HepG2 (cell line): ENCODE results near the gene TRPV4. TPM values are rescaled to one million over a fixed set of nuclear protein-coding genes. Genes with fewer than 3 reads are reported as not detected.
A peak's percentile ranks its signal among the peaks of the same experiment; 100 is the strongest.

Experiments used
- ATAC-seq: fragments of 200-7000 bp; cut with Tn5 transposase; 3 replicates; pipeline ENCODE4 v1.9.1; 2020; ENCODE audit warnings: mild to moderate bottlenecking, moderate library complexity
- BruUV-seq: library from RNA; stranded (reverse); fragments of 400-500 nt; replicated peaks from 2 replicates; lab custom pipeline; 2021; lab: Mats Ljungman, UMichigan
- CTCF ChIA-PET: fragments of 300-600 bp; formaldehyde crosslinking; extraction: SDS; loops from one replicate; lab custom pipeline; 2021; ENCODE audit warnings: low total read pairs, inconsistent platforms, low intra/inter-chr PET ratio; lab: Yijun Ruan, JAX
- POLR2A ChIA-PET: fragments of 350-600 bp; sonication (Branson Sonifier 250); formaldehyde crosslinking; loops from one replicate; lab custom pipeline; 2020; ENCODE audit warnings: antibody characterized with exemption, inconsistent platforms; lab: Yijun Ruan, JAX
- DNase-seq: peaks from one replicate; pipeline ENCODE4 v3.0.0-alpha.2; 2015; ENCODE audit warnings: low spot score
- FAIRE-seq: peaks from 3 replicates; lab custom pipeline; 2011; peaks lifted over from hg19 to GRCh38; lab: Jason Lieb, UNC
- H2AFZ ChIP-seq: one replicate; pipeline ENCODE4 v1.6.1; 2011; ENCODE audit warnings: low read length, inconsistent platforms
- H3K27ac ChIP-seq: fragments of 300-600 bp; 3 replicates; pipeline ENCODE4 v1.8.0; 2011; ENCODE audit warnings: mixed run types, mild to moderate bottlenecking, mixed read lengths, low read length, inconsistent platforms; ENCODE audit not compliant: insufficient read depth; ENCODE audit errors: extremely low read length
- H3K27me3 ChIP-seq, 2 experiments: fragments of 200-600 bp in 1 of 2; 2 replicates in 1 of 2; 3 replicates in 1 of 2; pipeline versions ENCODE4 v1.6.0 to v1.8.0; 2011; ENCODE audit warnings: low read length in 2 of 2, mild to moderate bottlenecking in 2 of 2, moderate library complexity in 2 of 2, inconsistent platforms in 1 of 2; ENCODE audit not compliant: insufficient read depth in 2 of 2, control insufficient read depth in 1 of 2
- H3K36me3 ChIP-seq, 2 experiments: fragments of 200-600 bp in 1 of 2; replicated peaks in 1 of 2; 2 replicates in 1 of 2; 3 replicates in 1 of 2; pipeline versions ENCODE4 v1.5.1 to v1.8.0; 2011; ENCODE audit warnings: low read length in 2 of 2, inconsistent platforms in 1 of 2; ENCODE audit not compliant: insufficient read depth in 2 of 2, control insufficient read depth in 1 of 2
- H3K4me1 ChIP-seq: 2 replicates; pipeline ENCODE4 v1.5.1; 2012; ENCODE audit warnings: low read length, inconsistent platforms; ENCODE audit not compliant: insufficient read depth
- H3K4me2 ChIP-seq: 2 replicates; pipeline ENCODE4 v1.6.0; 2011; ENCODE audit warnings: low read depth, low read length, inconsistent platforms
- H3K4me3 ChIP-seq, 3 experiments: fragments of 200-600 bp in 1 of 3; sonication (generic), shearing (Covaris generic) in 1 of 3; replicated peaks in 1 of 3; 2 replicates each; pipeline ENCODE4 v1.5.1; 2011 to 2016; ENCODE audit warnings: low read length in 3 of 3, inconsistent platforms in 2 of 3, low read depth in 2 of 3, mild to moderate bottlenecking in 2 of 3, control low read depth in 1 of 3, mixed read lengths in 1 of 3; ENCODE audit not compliant: insufficient read depth in 1 of 3
- H3K79me2 ChIP-seq: one replicate; pipeline ENCODE4 v1.6.1; 2011; ENCODE audit warnings: low read length, inconsistent platforms; ENCODE audit not compliant: insufficient read depth
- H3K9ac ChIP-seq: 2 replicates; pipeline ENCODE4 v1.6.0; 2011; ENCODE audit warnings: mild to moderate bottlenecking, low read depth, low read length, inconsistent platforms; ENCODE audit not compliant: insufficient read depth
- H3K9me3 ChIP-seq: 2 replicates; pipeline ENCODE4 v1.5.1; 2012; ENCODE audit warnings: mild to moderate bottlenecking, low read length
- H4K20me1 ChIP-seq: 2 replicates; pipeline ENCODE4 v1.6.0; 2011; ENCODE audit warnings: inconsistent platforms, mild to moderate bottlenecking, low read length, moderate library complexity; ENCODE audit not compliant: insufficient read depth
- BHLHE40 ChIP-seq: IDR thresholded peaks from 2 replicates; pipeline ENCODE4 v1.6.1; 2011; ENCODE audit warnings: low read length, improper control_type of control experiment
- CEBPB ChIP-seq: IDR thresholded peaks from 2 replicates; pipeline ENCODE4 v1.6.1; 2011; ENCODE audit warnings: low read depth, low read length, improper control_type of control experiment, borderline replicate concordance
- FOXA3 ChIP-seq: IDR thresholded peaks from 2 replicates; pipeline ENCODE4 v1.6.1; 2016; ENCODE audit warnings: missing genetic modification reagents, missing compliant biosample characterization
- KLF9 ChIP-seq: IDR thresholded peaks from 2 replicates; pipeline ENCODE4 v1.6.1; 2016; ENCODE audit warnings: low read depth
- MXI1 ChIP-seq: IDR thresholded peaks from 3 replicates; pipeline ENCODE4 v1.6.1; 2012; ENCODE audit warnings: low read depth, low read length, inconsistent platforms, borderline replicate concordance
- PITX1 ChIP-seq: sonication (generic); formaldehyde crosslinking; IDR thresholded peaks from 2 replicates; pipeline ENCODE4 v1.5.1; 2020; ENCODE audit warnings: mild to moderate bottlenecking, missing genetic modification reagents
- RELA ChIP-seq: sonication (generic); formaldehyde crosslinking; IDR thresholded peaks from 2 replicates; pipeline ENCODE4 v1.4.0; 2020; ENCODE audit warnings: missing genetic modification reagents
- RFX5 ChIP-seq: IDR thresholded peaks from 2 replicates; pipeline ENCODE4 v1.6.1; 2011; ENCODE audit warnings: low read depth, low read length, improper control_type of control experiment
- THAP7 ChIP-seq: sonication (generic); formaldehyde crosslinking; IDR thresholded peaks from 2 replicates; pipeline ENCODE4 v1.8.1; 2023; ENCODE audit warnings: mild to moderate bottlenecking, missing genetic modification reagents
- ZFP41 ChIP-seq: sonication (generic); formaldehyde crosslinking; IDR thresholded peaks from 2 replicates; pipeline ENCODE4 v1.4.0; 2020; ENCODE audit warnings: mild to moderate bottlenecking, missing genetic modification reagents, borderline replicate concordance
- ZNF441 ChIP-seq: sonication (generic); formaldehyde crosslinking; IDR thresholded peaks from 2 replicates; pipeline ENCODE4 v1.7.0; 2021; ENCODE audit warnings: missing genetic modification reagents, borderline replicate concordance
- WGBS: methylation state at CpG from one replicate; pipeline ENCODE4 v1.1.6; 2017; ENCODE audit warnings: low lambda C conversion rate; 5-methylcytosine and 5-hydroxymethylcytosine counted together
- in situ Hi-C: cut with HindIII; loops from 2 replicates; pipeline ENCODE4 v1.10.0; 2017; ENCODE audit warnings: low pct_unique_long_range_greater_than_20kb; ENCODE audit not compliant: extremely low pct_ligation_motif_present
- intact Hi-C: fragments of 100-400 bp; cut with micrococcal nuclease; formaldehyde crosslinking; loops from one replicate; pipeline ENCODE4 v1.10.0; 2022; ENCODE audit not compliant: unreplicated experiment
- polyA plus RNA-seq, 8 experiments: library from polyadenylated mRNA; depleted of rRNA in 3 of 8; stranded (reverse) in 7 of 8; unstranded in 1 of 8; fragments of >200 nt; fragmentation: Illumina TruSeq in 4 of 8; extraction: Trizol in 4 of 8; gene quantifications; 2 replicates each; pipeline versions ENCODE4 v1.2.1 to v1.2.3, GENCODE V29; 2011 to 2016; ENCODE audit warnings: low read depth in 4 of 8, missing spikeins in 1 of 8, mixed read lengths in 1 of 8; ENCODE audit not compliant: insufficient read depth in 1 of 8
- total RNA-seq, 5 experiments: library from RNA; depleted of rRNA; stranded (reverse); fragments of >200 nt; fragmentation: Illumina TruSeq; extraction: Trizol; gene quantifications; 2 replicates each; pipeline ENCODE4 v1.2.3, GENCODE V29; 2016; ENCODE audit warnings: low read depth in 1 of 5
- TF ChIP-seq, protein P1 (sequence below): sonication (generic); formaldehyde crosslinking; IDR thresholded peaks from 2 replicates; pipeline ENCODE4 v1.5.1; 2020; ENCODE audit warnings: mild to moderate bottlenecking, missing genetic modification reagents, borderline replicate concordance

The TRPV4 gene
- total and polyA plus RNA-seq, 2 of the 13 experiments (the other 11 are each of a cell fraction or from before 2014, with no cell fraction given), result 0.66 to 4.7 TPM

DNA sequence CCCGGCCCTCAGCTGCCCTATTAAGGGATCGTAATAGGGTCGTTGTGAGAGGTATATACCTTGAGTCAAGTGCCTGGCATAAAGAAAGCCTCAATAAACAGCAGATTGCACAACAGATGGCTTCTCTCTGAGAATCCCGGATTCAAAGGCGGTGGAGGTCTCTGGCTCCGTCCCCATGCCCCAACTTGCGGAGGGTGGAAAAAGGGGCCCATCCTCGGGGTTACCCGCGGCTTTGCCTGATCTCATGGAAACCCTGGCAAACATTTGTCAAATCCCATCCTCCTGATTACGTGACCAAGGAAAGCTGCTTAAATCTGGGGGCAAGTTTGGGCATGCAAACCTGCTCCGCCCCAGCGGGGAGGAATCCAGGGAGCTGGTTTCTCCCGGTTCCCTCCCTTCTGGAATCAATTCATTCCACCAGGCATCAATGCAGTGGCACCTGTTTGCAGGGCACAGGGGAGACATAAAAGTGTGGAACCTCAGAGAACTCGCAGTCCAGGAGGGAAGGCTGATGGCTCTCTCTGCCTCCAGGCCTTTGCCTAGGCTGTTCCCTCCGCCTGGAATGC is 12.3 kb downstream of the TRPV4 start (continued):
- TF ChIP-seq, protein P1, sequence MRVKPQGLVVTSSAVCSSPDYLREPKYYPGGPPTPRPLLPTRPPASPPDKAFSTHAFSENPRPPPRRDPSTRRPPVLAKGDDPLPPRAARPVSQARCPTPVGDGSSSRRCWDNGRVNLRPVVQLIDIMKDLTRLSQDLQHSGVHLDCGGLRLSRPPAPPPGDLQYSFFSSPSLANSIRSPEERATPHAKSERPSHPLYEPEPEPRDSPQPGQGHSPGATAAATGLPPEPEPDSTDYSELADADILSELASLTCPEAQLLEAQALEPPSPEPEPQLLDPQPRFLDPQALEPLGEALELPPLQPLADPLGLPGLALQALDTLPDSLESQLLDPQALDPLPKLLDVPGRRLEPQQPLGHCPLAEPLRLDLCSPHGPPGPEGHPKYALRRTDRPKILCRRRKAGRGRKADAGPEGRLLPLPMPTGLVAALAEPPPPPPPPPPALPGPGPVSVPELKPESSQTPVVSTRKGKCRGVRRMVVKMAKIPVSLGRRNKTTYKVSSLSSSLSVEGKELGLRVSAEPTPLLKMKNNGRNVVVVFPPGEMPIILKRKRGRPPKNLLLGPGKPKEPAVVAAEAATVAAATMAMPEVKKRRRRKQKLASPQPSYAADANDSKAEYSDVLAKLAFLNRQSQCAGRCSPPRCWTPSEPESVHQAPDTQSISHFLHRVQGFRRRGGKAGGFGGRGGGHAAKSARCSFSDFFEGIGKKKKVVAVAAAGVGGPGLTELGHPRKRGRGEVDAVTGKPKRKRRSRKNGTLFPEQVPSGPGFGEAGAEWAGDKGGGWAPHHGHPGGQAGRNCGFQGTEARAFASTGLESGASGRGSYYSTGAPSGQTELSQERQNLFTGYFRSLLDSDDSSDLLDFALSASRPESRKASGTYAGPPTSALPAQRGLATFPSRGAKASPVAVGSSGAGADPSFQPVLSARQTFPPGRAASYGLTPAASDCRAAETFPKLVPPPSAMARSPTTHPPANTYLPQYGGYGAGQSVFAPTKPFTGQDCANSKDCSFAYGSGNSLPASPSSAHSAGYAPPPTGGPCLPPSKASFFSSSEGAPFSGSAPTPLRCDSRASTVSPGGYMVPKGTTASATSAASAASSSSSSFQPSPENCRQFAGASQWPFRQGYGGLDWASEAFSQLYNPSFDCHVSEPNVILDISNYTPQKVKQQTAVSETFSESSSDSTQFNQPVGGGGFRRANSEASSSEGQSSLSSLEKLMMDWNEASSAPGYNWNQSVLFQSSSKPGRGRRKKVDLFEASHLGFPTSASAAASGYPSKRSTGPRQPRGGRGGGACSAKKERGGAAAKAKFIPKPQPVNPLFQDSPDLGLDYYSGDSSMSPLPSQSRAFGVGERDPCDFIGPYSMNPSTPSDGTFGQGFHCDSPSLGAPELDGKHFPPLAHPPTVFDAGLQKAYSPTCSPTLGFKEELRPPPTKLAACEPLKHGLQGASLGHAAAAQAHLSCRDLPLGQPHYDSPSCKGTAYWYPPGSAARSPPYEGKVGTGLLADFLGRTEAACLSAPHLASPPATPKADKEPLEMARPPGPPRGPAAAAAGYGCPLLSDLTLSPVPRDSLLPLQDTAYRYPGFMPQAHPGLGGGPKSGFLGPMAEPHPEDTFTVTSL (CRISPR knock-in tag), result no peak
- TF ChIP-seq CEBPB (peak; percentile 37; the same call in 1 of the 2 replicates), ZFP41 (CRISPR knock-in tag) (no peak)

GRCh38 chr12:109818905-109819500 is 14.2 kb downstream of the TRPV4 start:
- in situ Hi-C loops (no loop called here), intact Hi-C loops (no loop called here)
- no peak overlapping the region for H3K27ac ChIP-seq
- H4K20me1 ChIP-seq, result no peaks in the 10 kb centered on the region
- ATAC-seq, result no peak
- H3K9ac ChIP-seq, result no peak overlapping the region
- H3K4me3 ChIP-seq, result no peak overlapping the region
- H3K27me3 ChIP-seq, result no peaks in the 10 kb centered on the region
- 32% methylated on average over 6 of the region's 10 CpGs for WGBS
- no peak for FAIRE-seq
- H3K9me3 ChIP-seq, result no peaks in the 10 kb centered on the region
- H3K4me1 ChIP-seq, result peaks cover 71% of the 10 kb centered on the region
- H3K36me3 ChIP-seq, result no peaks in the 10 kb centered on the region
- ChIA-PET CTCF (no interaction called here), POLR2A (no interaction called here)
- H3K79me2 ChIP-seq, result no peaks in the 10 kb centered on the region
- H2AFZ ChIP-seq, result no peak overlapping the region
- DNase-seq, result peak; percentile 37
- no TSS peak for BruUV-seq
- no peak overlapping the region for H3K4me2 ChIP-seq
- TF ChIP-seq RFX5 (no peak), PITX1 (CRISPR knock-in tag) (no peak), FOXA3 (CRISPR knock-in tag) (peak; percentile 30; the same call in 1 of the 2 replicates), KLF9 (CRISPR knock-in tag) (no peak), ZNF441 (CRISPR knock-in tag) (no peak), RELA (CRISPR knock-in tag) (no peak), MXI1 (0 out of 3 replicates have a peak, but pooled peaks have one; percentile 11), THAP7 (CRISPR knock-in tag) (no peak), BHLHE40 (peak; percentile 64; the same call in 1 of the 2 replicates)
